Measurements from ENCODE around the gene ANGEL1.

The ANGEL1 gene

DNA sequence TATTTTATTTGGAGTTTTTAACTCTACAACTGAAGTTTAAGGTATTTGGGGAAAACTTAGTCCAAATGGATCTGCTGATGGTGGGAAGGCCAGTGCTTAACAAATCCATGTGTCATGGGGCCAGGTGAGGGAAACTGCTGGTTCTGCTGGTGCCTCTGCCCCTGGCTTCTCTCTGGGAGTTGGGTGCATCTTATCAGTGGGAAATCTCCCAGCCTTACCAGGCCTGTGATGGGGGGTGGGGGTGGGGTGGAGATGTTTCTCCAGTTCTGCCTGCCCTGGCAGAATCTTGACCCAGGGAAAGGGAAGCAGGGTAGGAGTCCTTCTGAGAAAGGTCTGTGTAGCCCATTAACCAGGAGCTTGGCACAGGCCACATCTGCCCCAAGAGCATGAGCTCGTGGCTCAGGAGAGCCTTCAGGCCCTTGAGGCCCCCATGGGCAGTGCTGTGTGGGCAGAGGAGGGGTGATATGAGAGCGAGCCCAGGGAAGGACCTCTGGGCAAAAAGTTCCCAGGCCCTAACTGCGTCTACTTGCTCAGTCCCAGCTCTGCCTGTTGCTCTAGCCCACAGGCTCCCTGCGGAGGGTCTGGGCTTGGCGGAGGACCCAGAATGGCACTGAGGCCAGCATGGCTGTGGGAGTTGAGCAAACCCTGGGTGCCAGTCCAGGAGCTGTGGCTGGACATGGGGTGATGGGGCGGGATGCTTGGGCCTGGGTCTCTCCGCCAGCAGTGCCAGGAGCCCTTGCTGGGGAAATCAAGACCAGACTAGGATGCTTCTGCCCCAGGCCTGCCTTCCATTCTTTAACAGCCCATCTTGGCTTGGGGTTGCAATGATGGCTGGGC lies 33.2 kb downstream of the ANGEL1 start:
- in situ Hi-C loops (cut with MboI; ENCODE audit: low sequenced_read_pairs) = no loop called here
- H3K27me3 ChIP-seq (ENCODE audit: low read depth) = no peaks in the 10 kb centered on the region
- peaks cover 11% of the 10 kb centered on the region for H3K36me3 ChIP-seq (replicated peaks)

GRCh38 chr14:76778546-76779215 lies 34.0 kb downstream of the ANGEL1 start:
- Histone ChIP-seq H3K4me1 (no peaks in the 10 kb centered on the region), H3K4me3 (no peak overlapping the region), H3K9me3 (no peaks in the 10 kb centered on the region), H3K36me3 (replicated peaks) (peaks cover 7% of the 10 kb centered on the region), H3K27me3 (ENCODE audit: low read depth) (no peaks in the 10 kb centered on the region)
- in situ Hi-C loops (cut with MboI; ENCODE audit: low sequenced_read_pairs) = no loop called here
- no peak for DNase-seq (ENCODE audit: low spot score in 2 of 2)

More for the DNA sequence above, 33.2 kb downstream of the ANGEL1 start:
- Histone ChIP-seq H3K9me3 (no peaks in the 10 kb centered on the region), H3K4me3 (no peak overlapping the region), H3K4me1 (no peaks in the 10 kb centered on the region)
- DNase-seq (ENCODE audit: low spot score in 2 of 2) = no peak

GRCh38 chr14:76777721-76778120 lies 35.0 kb downstream of the ANGEL1 start:
- no peak overlapping the region for H3K4me3 ChIP-seq
- in situ Hi-C loops (cut with MboI; ENCODE audit: low sequenced_read_pairs) = no loop called here
- DNase-seq (ENCODE audit: low spot score in 2 of 2) = no peak
- no peaks in the 10 kb centered on the region; the same call in 1 of the 2 replicates for H3K36me3 ChIP-seq (replicated peaks)
- H3K4me1 ChIP-seq = no peaks in the 10 kb centered on the region
- H3K27me3 ChIP-seq (ENCODE audit: low read depth) = no peaks in the 10 kb centered on the region
- H3K9me3 ChIP-seq = no peaks in the 10 kb centered on the region

GRCh38 chr14:76776428-76777251 lies 36.0 kb downstream of the ANGEL1 start:
- no peaks in the 10 kb centered on the region for H3K9me3 ChIP-seq
- in situ Hi-C loops (cut with MboI; ENCODE audit: low sequenced_read_pairs) = no loop called here
- no peak for DNase-seq (ENCODE audit: low spot score in 2 of 2)
- H3K27me3 ChIP-seq (ENCODE audit: low read depth) = no peaks in the 10 kb centered on the region
- no peaks in the 10 kb centered on the region for H3K4me1 ChIP-seq
- no peak overlapping the region for H3K4me3 ChIP-seq
- no peaks in the 10 kb centered on the region for H3K36me3 ChIP-seq (replicated peaks)

- no peak overlapping the region for H3K4me3 ChIP-seq
- no peaks in the 10 kb centered on the region for H3K4me1 ChIP-seq
- H3K9me3 ChIP-seq = no peaks in the 10 kb centered on the region
- in situ Hi-C loops (cut with MboI; ENCODE audit: low sequenced_read_pairs) = no loop called here
- no peaks in the 10 kb centered on the region for H3K36me3 ChIP-seq (replicated peaks)
- H3K27me3 ChIP-seq (ENCODE audit: low read depth) = no peaks in the 10 kb centered on the region
- DNase-seq (ENCODE audit: low spot score in 2 of 2) = no peak
Measured at GRCh38 chr14:76775695-76776427, 36.8 kb downstream of the ANGEL1 start.

- no peaks in the 10 kb centered on the region for H3K27me3 ChIP-seq (ENCODE audit: low read depth)
- in situ Hi-C loops (cut with MboI; ENCODE audit: low sequenced_read_pairs) = no loop called here
Measured at GRCh38 chr14:76774821-76775694, 37.6 kb downstream of the ANGEL1 start.

GRCh38 chr14:76773956-76774820 lies 38.5 kb downstream of the ANGEL1 start:
- Histone ChIP-seq H3K9me3 (no peaks in the 10 kb centered on the region), H3K4me1 (no peaks in the 10 kb centered on the region), H3K27me3 (ENCODE audit: low read depth) (no peaks in the 10 kb centered on the region), H3K36me3 (replicated peaks) (no peaks in the 10 kb centered on the region), H3K4me3 (no peak overlapping the region)
- no peak for DNase-seq (ENCODE audit: low spot score in 2 of 2)
- in situ Hi-C loops (cut with MboI; ENCODE audit: low sequenced_read_pairs) = no loop called here

More at GRCh38 chr14:76774821-76775694, 37.6 kb downstream of the ANGEL1 start:
- H3K4me3 ChIP-seq = no peak overlapping the region
- H3K9me3 ChIP-seq = no peaks in the 10 kb centered on the region
- no peaks in the 10 kb centered on the region for H3K36me3 ChIP-seq (replicated peaks)
- no peaks in the 10 kb centered on the region for H3K4me1 ChIP-seq
- no peak for DNase-seq (ENCODE audit: low spot score in 2 of 2)

- no peaks in the 10 kb centered on the region for H3K9me3 ChIP-seq
- H3K4me3 ChIP-seq = no peak overlapping the region
- no peaks in the 10 kb centered on the region for H3K36me3 ChIP-seq (replicated peaks)
- in situ Hi-C loops (cut with MboI; ENCODE audit: low sequenced_read_pairs) = no loop called here
- H3K4me1 ChIP-seq = no peaks in the 10 kb centered on the region
- no peak for DNase-seq (ENCODE audit: low spot score in 2 of 2)
- no peaks in the 10 kb centered on the region for H3K27me3 ChIP-seq (ENCODE audit: low read depth)
Measured at GRCh38 chr14:76773188-76773885, 39.3 kb downstream of the ANGEL1 start.

DNA sequence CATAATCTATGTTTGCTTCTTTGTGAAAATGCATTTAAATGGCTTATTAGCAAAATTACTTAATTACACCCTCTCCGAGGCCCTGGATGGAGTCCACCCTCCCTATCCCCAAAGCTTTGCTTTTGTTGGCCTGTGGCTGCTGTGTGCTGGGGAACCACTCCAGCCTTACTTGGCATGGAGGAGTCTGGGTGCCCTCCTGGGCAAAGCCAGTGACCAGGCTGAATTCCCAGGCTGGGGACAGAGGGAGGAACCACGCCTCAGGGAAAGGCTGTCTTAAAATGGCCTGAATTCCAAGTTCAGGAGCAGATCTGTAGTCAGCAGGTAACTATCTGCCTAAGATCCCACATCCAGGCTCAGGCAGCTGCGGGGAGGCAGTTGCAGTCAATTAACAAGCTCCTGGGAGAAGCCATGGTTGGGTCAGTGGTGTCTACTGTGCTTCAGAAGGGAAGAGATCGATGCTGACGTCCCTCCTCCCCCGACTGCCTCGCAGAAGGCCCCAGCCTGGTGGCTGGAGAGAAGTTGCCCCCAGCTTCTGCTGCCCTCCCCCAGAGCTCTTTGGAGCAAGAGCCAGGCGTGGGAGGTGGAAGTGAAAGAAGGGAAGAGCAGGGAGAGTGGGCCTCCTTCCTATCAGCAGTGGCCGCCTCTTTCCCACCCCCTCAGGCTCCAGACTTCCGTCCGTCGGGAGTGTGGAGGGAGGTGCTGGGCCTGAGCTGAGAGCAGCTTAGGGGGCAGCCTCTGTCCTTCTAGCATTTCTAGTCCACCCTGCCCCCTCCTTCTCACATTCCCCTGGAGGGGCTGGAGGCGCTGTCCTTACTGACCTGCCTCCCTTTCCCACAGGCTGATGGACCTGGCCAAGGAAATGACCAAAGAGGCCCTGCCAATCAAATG lies 40.1 kb downstream of the ANGEL1 start:
- in situ Hi-C loops (cut with MboI; ENCODE audit: low sequenced_read_pairs) = no loop called here
- Histone ChIP-seq H3K9me3 (no peaks in the 10 kb centered on the region), H3K4me1 (no peaks in the 10 kb centered on the region), H3K27me3 (ENCODE audit: low read depth) (no peaks in the 10 kb centered on the region), H3K4me3 (no peak overlapping the region), H3K36me3 (replicated peaks) (no peaks in the 10 kb centered on the region)
- no peak for DNase-seq (ENCODE audit: low spot score in 2 of 2)

GRCh38 chr14:76771437-76771980 lies 41.2 kb downstream of the ANGEL1 start:
- in situ Hi-C loops (cut with MboI; ENCODE audit: low sequenced_read_pairs) = no loop called here
- Histone ChIP-seq H3K9me3 (no peaks in the 10 kb centered on the region), H3K4me1 (no peaks in the 10 kb centered on the region), H3K36me3 (replicated peaks) (no peaks in the 10 kb centered on the region), H3K4me3 (no peak overlapping the region), H3K27me3 (ENCODE audit: low read depth) (no peaks in the 10 kb centered on the region)
- no peak for DNase-seq (ENCODE audit: low spot score in 2 of 2)

Measured in HAP-1 (cell line).